ENCODE results near the gene PCDHGC5. TPM values are rescaled to one million over a fixed set of nuclear protein-coding genes. Genes with fewer than 3 reads are reported as not detected.

Gene PCDHGC5
- total RNA-seq, 2 experiments from 2014 or later: 4.4 to 5.0 TPM

DNA sequence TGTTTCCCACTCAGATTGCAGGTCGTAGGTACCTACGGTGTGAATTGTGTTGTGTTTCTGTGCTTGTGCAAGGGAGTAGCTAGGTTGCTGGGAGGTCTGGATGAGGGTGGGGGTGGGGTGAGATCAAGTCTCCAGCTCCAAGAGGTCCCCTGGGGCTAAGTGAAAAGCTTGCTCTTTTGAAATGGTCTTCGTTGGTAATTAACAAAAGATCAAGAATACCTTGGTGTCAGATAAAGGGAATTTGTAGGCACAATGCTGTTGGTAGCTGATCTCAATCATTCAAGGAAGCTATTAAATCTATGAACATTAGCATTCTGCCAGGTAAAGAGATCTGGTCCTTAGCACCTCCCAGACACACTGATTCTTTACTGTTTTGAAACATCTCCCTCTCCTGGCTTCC lies 5.0 kb upstream of the PCDHGC5 start:
- DNase-seq (ENCODE audit: low spot score): no peak
- H3K4me2 ChIP-seq (ENCODE audit: low read length): peak overlapping the region; percentile 70
- no peaks in the 10 kb centered on the region for H3K9me2 ChIP-seq (ENCODE audit: insufficient read depth, low read length)
- POLR2A ChIA-PET: interaction anchor here (0.6 to 8.2 kb wide), 8 partner anchors 9 to 1896 kb away, joined by 3 to 109 read pairs (median 6); partner anchors contain the start of gene PCDHGB2
- peaks cover 72% of the 10 kb centered on the region for H3K4me1 ChIP-seq (ENCODE audit: insufficient read depth, low read length, poor library complexity, severe bottlenecking)
- H3K27ac ChIP-seq (ENCODE audit: low read depth, low read length, poor library complexity, severe bottlenecking): peak overlapping the region; percentile 20
- H2AFZ ChIP-seq (ENCODE audit: low read length): no peak overlapping the region
- H3K4me3 ChIP-seq (ENCODE audit: low read depth, low read length, poor library complexity, severe bottlenecking): peak overlapping the region; percentile 64
- intact Hi-C loops (cut with micrococcal nuclease; ENCODE audit: unreplicated experiment): no loop called here
- H3K79me2 ChIP-seq (ENCODE audit: insufficient read depth, low read depth, low read length): peaks cover 62% of the 10 kb centered on the region
- H4K20me1 ChIP-seq (ENCODE audit: insufficient read depth, low read length): 0 out of 2 replicates have a peak, but pooled peaks cover 6% of the 10 kb centered on the region
- TF ChIP-seq, protein P1, sequence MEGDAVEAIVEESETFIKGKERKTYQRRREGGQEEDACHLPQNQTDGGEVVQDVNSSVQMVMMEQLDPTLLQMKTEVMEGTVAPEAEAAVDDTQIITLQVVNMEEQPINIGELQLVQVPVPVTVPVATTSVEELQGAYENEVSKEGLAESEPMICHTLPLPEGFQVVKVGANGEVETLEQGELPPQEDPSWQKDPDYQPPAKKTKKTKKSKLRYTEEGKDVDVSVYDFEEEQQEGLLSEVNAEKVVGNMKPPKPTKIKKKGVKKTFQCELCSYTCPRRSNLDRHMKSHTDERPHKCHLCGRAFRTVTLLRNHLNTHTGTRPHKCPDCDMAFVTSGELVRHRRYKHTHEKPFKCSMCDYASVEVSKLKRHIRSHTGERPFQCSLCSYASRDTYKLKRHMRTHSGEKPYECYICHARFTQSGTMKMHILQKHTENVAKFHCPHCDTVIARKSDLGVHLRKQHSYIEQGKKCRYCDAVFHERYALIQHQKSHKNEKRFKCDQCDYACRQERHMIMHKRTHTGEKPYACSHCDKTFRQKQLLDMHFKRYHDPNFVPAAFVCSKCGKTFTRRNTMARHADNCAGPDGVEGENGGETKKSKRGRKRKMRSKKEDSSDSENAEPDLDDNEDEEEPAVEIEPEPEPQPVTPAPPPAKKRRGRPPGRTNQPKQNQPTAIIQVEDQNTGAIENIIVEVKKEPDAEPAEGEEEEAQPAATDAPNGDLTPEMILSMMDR (conservative IDR thresholded peaks at IDR 0.05; ENCODE audit: low read length): no peak
- TF ChIP-seq EZH2phosphoT487 (IDR thresholded peaks at IDR 0.05; ENCODE audit: borderline replicate concordance, low read depth, low read length): no peak
- no peaks in the 10 kb centered on the region for H3K9me3 ChIP-seq (ENCODE audit: low read length)
- H3K36me3 ChIP-seq (ENCODE audit: insufficient read depth, low read length): peaks cover 55% of the 10 kb centered on the region
- CTCF ChIA-PET (ENCODE audit: unreplicated experiment): interaction anchor here (0.6 to 1.1 kb wide), 2 partner anchors 23 to 114 kb away, joined by 3 read pairs; partner anchors contain the start of gene PCDHGB3
- no TSS peak for BruUV-seq (replicated peaks)

DNA sequence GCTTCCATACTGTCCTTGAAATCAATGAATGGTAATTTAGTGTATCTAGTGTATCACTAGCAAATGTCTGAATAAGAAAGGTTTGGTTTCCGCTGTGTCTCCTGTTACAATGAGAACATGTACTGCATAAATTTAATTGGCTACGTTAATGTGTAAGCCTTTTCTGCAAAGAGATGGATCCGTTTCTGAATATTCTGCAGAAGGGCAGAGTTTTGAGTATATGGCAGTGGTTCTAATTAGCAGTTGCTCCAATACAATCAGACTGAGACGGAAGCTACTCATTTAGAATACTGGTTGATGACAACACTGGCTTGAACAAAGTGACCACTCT lies 4.6 kb upstream of the PCDHGC5 start:
- Histone ChIP-seq H3K4me3 (ENCODE audit: low read depth, low read length, poor library complexity, severe bottlenecking) (peak overlapping the region; percentile 64), H3K4me2 (ENCODE audit: low read length) (peak overlapping the region; percentile 70), H2AFZ (ENCODE audit: low read length) (no peak overlapping the region)

More for the DNA sequence above, 4.6 kb upstream of the PCDHGC5 start:
- intact Hi-C loops (cut with micrococcal nuclease; ENCODE audit: unreplicated experiment): no loop called here
- Histone ChIP-seq H3K27ac (ENCODE audit: low read depth, low read length, poor library complexity, severe bottlenecking) (peak overlapping the region; percentile 20), H3K4me1 (ENCODE audit: insufficient read depth, low read length, poor library complexity, severe bottlenecking) (peaks cover 69% of the 10 kb centered on the region), H3K9me2 (ENCODE audit: insufficient read depth, low read length) (no peaks in the 10 kb centered on the region), H3K36me3 (ENCODE audit: insufficient read depth, low read length) (peaks cover 57% of the 10 kb centered on the region), H3K9me3 (ENCODE audit: low read length) (no peaks in the 10 kb centered on the region), H3K79me2 (ENCODE audit: insufficient read depth, low read depth, low read length) (peaks cover 58% of the 10 kb centered on the region), H4K20me1 (ENCODE audit: insufficient read depth, low read length) (0 out of 2 replicates have a peak, but pooled peaks cover 6% of the 10 kb centered on the region)
- no TSS peak for BruUV-seq (replicated peaks)
- ChIA-PET CTCF (ENCODE audit: unreplicated experiment) (interaction anchor here (0.6 to 1.1 kb wide), 2 partner anchors 23 to 115 kb away, joined by 3 read pairs; partner anchors contain the start of gene PCDHGB3), POLR2A (interaction anchor here (0.8 to 8.2 kb wide), 6 partner anchors 9 to 124 kb away, joined by 3 to 109 read pairs (median 4); partner anchors contain the start of gene PCDHGB2)
- TF ChIP-seq EZH2phosphoT487 (IDR thresholded peaks at IDR 0.05; ENCODE audit: borderline replicate concordance, low read depth, low read length): no peak
- TF ChIP-seq, protein P1 (conservative IDR thresholded peaks at IDR 0.05; ENCODE audit: low read length): no peak
- DNase-seq (ENCODE audit: low spot score): no peak

Measured in OCI-LY7 (cell line).